Stromal cell of bone marrow (primary cell): ENCODE measurements around the gene WFDC11.
A peak's percentile ranks its signal among the peaks of the same experiment; 100 is the strongest.

ENCODE experiments used
- DNase-seq: peaks from one replicate; pipeline ENCODE4 v3.0.0-alpha.2; 2012; ENCODE audit warnings: low read depth

WFDC11 gene

GRCh38 chr20:45626540-45626939, 43.5 kb downstream of the WFDC11 start:
- no peak for DNase-seq

GRCh38 chr20:45621593-45621992, 48.4 kb downstream of the WFDC11 start:
- no peak for DNase-seq

- no peak for DNase-seq
Observed at GRCh38 chr20:45617591-45617990, 52.4 kb downstream of the WFDC11 start.

- DNase-seq, result no peak
Observed at GRCh38 chr20:45612314-45612713, 57.7 kb downstream of the WFDC11 start.

GRCh38 chr20:45611054-45611453, 59.0 kb downstream of the WFDC11 start:
- DNase-seq, result peak; percentile 92

- DNase-seq, result no peak
Observed at GRCh38 chr20:45607810-45608209, 62.2 kb downstream of the WFDC11 start.
